Activated naive CD4-positive, alpha-beta T cell treated with anti-CD3 and anti-CD28 coated beads, Interleukin-2, amount 50 U/mL, for 16 hours (primary cell): Measurements from ENCODE around the gene USP47.

ENCODE experiments used
- DNase-seq: peaks from one replicate; pipeline ENCODE4 v3.0.0-alpha.2; 2020

USP47 gene

GRCh38 chr11:11866203-11866602 lies 24.4 kb downstream of the USP47 start:
- no peak for DNase-seq

DNA sequence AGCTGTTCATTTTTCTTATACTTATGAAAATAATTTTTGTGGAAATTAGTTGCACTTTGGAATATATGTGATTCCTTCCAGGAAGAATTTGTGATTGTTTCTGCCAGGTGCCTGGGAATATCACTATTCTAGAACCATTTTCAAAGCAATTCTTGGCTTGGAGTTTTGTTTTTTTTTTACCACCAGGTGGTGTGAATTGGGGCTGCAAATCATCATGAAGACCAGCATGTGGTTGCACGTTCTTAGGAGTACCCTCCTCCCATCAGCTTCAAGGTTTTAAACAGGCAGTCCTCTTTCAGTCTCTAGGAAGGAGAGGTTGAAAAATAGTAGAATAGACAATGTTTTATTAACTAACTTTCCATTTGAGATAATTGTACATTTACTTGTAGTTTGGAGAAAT lies 25.9 kb downstream of the USP47 start:
- no peak for DNase-seq

DNA sequence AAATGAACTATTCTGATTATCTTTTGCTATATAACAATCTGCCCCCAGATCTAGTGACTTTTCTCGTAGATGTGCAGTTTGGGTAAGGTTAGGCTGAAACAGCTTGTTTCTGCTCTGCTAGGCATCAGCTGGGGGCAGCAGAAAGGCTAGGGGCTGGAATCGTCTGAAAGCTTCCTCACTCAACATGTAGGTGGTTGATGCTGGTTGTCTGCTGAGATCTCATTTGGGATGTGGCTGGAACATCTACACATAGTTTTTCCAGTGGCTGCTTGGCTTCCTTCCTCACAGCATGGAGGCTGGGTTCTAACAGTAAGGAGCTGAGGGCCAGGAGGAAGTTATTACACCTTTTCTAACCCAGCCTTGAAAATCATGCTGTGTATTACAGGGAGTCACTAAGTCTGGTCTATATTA lies 30.2 kb downstream of the USP47 start:
- no peak for DNase-seq

DNA sequence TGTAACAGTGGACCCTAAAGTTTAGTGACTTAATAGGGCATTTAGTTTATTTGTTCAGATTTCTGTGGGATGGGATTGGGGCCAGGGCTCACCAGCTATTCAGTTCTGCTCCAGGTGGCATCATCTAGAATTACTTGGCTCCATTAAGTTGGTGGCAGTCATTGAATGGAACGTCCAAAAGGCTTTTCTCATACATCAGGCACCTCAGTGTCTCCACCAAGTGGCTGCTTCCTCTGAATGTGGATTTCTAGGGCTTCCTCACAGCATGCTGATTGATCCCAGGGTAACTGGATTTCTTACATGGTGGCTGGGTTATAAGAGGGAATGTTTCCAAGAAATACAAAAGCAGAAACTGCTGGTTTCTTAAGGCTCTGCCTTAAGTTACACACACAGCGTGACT lies 34.7 kb downstream of the USP47 start:
- DNase-seq = no peak

GRCh38 chr11:11880179-11880578 lies 38.4 kb downstream of the USP47 start:
- no peak for DNase-seq

DNA sequence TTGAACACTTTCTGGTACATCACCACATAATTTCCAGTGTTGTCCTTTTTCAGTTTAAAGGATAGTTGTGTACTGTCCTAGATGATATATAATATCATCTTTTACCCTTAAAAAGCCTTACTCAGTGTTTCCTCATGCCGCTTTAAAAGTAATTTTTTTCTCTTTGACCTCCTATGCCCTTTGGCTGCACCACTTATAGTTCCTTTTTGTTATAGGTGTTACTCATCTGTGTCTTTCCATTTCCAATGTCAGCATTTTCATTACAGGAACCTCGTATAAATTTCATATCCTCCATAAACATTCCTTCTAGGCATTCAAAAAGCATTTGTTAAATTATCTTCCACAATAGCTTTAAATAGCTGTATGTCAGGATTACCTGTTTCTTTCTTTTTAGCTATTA lies 40.8 kb downstream of the USP47 start:
- no peak for DNase-seq

DNA sequence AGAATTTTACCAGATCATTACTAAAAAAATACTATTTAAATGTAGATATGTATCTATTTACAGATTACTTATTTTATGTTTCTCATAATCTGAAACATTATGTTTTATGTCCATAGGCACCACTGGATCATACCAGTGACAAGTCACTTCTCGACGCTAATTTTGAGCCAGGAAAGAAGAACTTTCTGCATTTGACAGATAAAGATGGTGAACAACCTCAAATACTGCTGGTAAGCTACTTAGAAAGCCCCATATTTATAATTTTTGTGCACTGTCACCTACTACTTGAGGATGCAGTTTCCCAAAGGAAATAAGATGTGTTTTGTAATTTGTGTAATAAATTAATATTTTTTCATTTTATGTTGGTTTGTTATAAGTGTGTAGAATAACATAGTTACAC lies 42.6 kb downstream of the USP47 start:
- no peak for DNase-seq

GRCh38 chr11:11884774-11885481 lies 43.2 kb downstream of the USP47 start:
- DNase-seq = no peak

DNA sequence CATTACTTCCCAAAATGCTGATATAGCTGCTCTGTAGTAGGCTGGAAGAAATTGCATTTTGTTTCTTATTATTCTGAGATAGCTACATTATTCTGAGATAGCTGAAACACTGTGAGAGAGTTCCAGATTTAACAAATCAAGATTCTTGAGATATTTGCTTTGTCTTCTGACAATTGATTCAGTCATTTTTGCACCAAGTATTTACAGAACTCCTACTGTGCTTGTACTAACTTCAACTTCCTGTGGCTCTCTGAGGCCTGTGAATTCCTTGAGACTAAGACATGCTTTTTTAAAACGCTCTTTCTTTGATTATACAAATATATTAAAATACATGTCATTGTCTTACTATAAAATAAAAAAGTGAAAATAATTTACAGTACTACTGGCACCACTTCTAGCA lies 52.7 kb downstream of the USP47 start:
- no peak for DNase-seq

DNA sequence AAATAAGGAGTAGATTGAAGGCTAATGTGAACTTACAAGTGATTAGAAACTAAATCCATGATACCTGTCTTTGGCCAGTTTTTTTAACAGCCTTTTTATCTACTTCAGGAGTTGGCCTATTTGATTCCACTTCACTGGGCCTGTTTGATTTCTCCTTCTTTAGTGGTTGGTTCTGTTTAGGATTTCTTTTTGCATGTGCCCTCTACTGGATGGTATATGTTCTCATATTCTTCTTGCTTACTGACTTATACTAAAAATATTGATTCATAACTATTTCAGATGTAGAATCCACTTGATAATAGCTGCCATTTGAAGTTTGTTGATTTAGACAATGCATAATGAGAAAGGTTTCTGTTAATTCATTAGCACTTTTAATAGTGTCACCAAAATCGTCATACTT lies 53.9 kb downstream of the USP47 start:
- DNase-seq = no peak

- no peak for DNase-seq
Observed at GRCh38 chr11:11898648-11899047, 56.9 kb downstream of the USP47 start.

DNA sequence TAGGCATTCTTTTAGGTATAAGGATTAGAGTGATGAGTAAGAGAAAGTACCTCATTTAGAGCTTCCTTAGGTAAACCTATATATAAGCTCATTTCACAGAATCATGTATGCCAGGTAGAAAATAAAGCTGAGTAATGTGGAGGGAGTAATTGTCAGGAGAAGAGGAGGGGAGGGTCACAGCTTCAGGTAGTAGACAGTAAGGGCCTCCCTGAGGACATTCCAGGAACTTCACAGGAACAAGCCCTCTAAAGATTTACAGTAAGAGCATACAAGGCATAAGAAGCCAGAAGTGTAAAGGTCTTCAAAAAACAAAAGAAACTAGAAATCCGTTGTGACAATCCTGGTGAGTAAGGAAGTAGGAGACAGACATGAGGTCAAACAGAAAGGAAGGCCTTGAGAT lies 57.6 kb downstream of the USP47 start:
- no peak for DNase-seq

GRCh38 chr11:11901929-11902328 lies 60.2 kb downstream of the USP47 start:
- DNase-seq = no peak

DNA sequence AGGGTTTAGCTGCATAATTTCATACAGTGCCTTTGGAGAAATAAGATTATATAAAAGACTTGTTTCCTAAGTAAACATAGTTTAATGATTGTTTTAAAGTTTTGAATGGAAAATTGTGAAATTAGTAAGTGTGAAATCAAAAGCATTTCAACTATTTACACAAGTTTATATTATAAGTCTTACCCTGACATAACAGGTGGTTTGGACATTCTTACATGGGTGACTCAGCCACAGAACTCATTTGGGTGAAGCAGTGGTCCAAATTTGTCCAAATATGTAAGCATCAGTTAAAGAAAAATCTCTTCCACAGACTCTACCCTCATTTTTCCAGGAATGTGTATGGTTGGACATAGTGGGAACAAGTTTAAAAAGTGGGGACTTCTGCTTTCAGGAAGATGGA lies 68.0 kb downstream of the USP47 start:
- no peak for DNase-seq

- no peak for DNase-seq
Observed at GRCh38 chr11:11910541-11910940, 68.8 kb downstream of the USP47 start.

- no peak for DNase-seq
Observed at GRCh38 chr11:11913395-11913794, 71.6 kb downstream of the USP47 start.

GRCh38 chr11:11915625-11916024 lies 73.9 kb downstream of the USP47 start:
- no peak for DNase-seq

- no peak for DNase-seq
Observed at GRCh38 chr11:11916981-11917399, 75.2 kb downstream of the USP47 start.

DNA sequence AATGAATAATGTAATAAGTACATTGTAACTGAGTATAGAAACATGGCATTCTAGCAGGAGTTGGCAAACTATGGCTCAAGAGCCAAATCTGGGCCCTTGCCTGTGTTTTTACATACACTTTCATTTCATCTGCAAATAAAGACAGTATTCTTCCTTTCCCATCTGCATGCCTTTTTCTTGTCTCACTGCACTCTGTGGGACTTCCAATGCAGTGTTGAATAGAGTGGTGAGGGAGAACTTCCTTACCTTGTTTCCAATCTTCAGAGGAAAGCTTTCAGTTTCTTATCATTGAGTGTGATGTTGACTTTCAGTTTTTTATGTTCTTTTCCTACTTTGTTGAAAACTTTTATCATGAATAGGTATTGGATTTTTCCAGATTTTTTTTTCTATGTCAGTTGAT lies 82.1 kb downstream of the USP47 start:
- DNase-seq = no peak

GRCh38 chr11:11929920-11930319 lies 88.1 kb downstream of the USP47 start:
- DNase-seq = no peak

GRCh38 chr11:11931461-11932055 lies 89.8 kb downstream of the USP47 start:
- DNase-seq = no peak

DNA sequence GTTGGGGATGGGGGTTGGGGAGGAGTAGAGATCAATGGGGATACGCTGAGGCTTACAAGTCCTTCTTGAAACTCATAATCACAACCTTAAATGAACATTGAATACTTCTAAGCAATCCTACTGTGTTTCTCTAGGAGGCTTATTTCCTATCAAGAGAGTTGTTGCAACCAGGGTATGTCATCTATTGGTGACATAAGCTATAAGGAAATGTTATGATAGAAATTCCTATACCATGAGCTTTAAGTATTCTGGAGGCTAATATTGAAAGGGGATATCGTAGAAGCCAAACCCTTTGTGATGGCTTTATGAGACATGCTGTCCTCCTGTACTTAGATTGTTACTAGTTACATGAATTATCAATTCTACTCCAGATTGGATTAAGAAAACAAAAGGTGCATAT lies 93.8 kb downstream of the USP47 start:
- DNase-seq = no peak

DNA sequence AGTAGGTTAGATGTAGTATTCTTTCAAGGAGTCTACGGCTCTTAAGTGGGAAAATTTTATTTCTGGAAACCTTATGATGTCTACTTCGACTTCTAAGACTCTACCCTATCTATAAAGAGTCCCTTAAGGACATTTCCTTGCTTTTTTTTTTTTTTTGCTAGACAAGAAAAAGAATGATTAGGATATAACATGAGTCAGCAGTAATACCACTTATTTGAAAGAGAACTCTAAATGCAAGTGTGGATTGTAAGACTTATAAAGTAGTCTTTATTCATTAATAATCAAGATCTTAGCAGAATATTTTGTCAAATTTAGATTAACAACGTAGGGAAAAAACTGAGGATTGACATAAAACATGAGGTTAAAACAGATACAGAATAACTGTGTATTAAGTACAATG lies 95.7 kb downstream of the USP47 start:
- no peak for DNase-seq

DNA sequence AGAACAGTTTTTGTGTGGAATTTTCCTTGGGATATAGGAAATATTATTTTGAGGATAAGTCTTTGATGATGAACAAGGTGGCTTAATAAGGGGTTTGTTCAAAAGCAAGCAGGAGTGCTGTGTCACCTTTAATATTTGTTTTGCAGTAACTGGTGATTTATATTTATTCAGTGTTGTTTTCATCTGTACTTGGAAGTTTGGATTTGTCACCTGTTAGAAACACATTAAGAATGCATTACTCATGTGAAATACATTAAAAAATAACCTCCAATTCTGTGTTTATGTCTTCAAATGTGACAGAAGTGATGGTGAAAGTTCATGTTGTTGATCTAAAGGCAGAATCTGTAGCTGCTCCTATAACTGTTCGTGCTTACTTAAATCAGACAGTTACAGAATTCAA lies 96.2 kb downstream of the USP47 start:
- DNase-seq = no peak

GRCh38 chr11:11940551-11940950 lies 98.8 kb downstream of the USP47 start:
- no peak for DNase-seq
